Vagina (tissue), 2 donors: Measurements from ENCODE around the gene TBX3. TPM values are rescaled to one million over a fixed set of nuclear protein-coding genes. Genes with fewer than 3 reads are reported as not detected.
"Not testable (repeated sequence)": the region's sequence is repeated elsewhere in the genome, so short reads cannot be mapped to it uniquely, and the experiment has no call there.

Experiments used
- DNase-seq, 2 donors: peaks; one replicate each; pipeline ENCODE4 v3.0.0-alpha.2; 2017; ENCODE audit errors: extremely low spot score in 2 of 2
- H3K27ac ChIP-seq: fragments of 200-600 bp; sonication (generic); one replicate; pipeline ENCODE4 v1.5.1; 2019
- H3K27me3 ChIP-seq: fragments of 200-600 bp; sonication (generic); one replicate; pipeline ENCODE4 v1.5.1; 2019
- H3K36me3 ChIP-seq, 2 donors: fragments of 200-600 bp; sonication (generic); one replicate each; pipeline ENCODE4 v1.5.1; 2017 to 2019
- H3K4me1 ChIP-seq: fragments of 200-600 bp; sonication (generic); one replicate; pipeline ENCODE4 v1.5.1; 2019
- H3K4me3 ChIP-seq, 2 donors: fragments of 200-600 bp; sonication (generic); 1 replicate in 1 of 2; 2 replicates in 1 of 2; pipeline ENCODE4 v1.5.1; 2016 to 2019
- H3K9me3 ChIP-seq: fragments of 200-600 bp; sonication (generic); one replicate; pipeline ENCODE4 v1.5.1; 2019
- CTCF ChIP-seq, 3 experiments: fragments of 450-650 bp in 2 of 3; fragments of 200-600 bp in 1 of 3; sonication (generic) in 1 of 3; IDR thresholded peaks; one replicate each; pipeline ENCODE4 v1.5.1; 2017 to 2019; ENCODE audit warnings: antibody characterized with exemption in 3 of 3, mild to moderate bottlenecking in 2 of 3, moderate library complexity in 2 of 3
- POLR2A ChIP-seq, 2 donors: fragments of 450-650 bp; IDR thresholded peaks; one replicate each; pipeline ENCODE4 v1.6.1; 2017; ENCODE audit warnings: antibody characterized with exemption in 2 of 2, mild to moderate bottlenecking in 2 of 2, moderate library complexity in 2 of 2
- POLR2AphosphoS5 ChIP-seq, 2 donors: sonication (generic); formaldehyde crosslinking; IDR thresholded peaks; one replicate each; pipeline ENCODE4 v1.9.0; 2017; ENCODE audit warnings: antibody characterized with exemption in 2 of 2, mild to moderate bottlenecking in 2 of 2, low read depth in 1 of 2; ENCODE audit not compliant: insufficient read depth in 1 of 2
- intact Hi-C: fragments of 100-400 bp; cut with DNase I; formaldehyde crosslinking; loops from one replicate; pipeline ENCODE4 v1.15.1; 2023
- total RNA-seq: library from RNA; depleted of rRNA; stranded (reverse); fragments of >200 nt; gene quantifications from one replicate; pipeline ENCODE4 v1.2.3, GENCODE V29; 2016

Gene TBX3
- total RNA-seq, 1 donor from 2014 or later, result 57.0 TPM

DNA sequence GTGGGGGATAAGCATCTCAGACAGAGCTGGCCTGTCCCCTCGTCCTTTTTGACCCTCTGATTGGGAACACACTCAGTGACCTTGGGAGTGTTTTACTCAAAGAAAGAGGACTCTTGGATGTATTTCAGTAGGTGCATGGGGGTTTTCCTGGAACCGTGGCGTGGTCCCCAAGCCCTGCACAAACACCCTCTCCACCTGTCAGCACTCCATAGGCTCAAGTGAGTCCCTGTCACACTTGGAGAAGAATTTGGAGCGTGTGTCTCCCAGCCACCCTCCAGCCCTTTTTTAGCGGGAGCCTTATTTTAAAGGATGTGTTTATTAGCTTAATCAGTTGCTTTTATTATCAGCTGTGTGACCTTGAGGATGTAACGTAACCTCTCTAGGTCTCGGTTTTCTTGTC lies 37.3 kb upstream of the TBX3 start:
- TF ChIP-seq POLR2AphosphoS5 (IDR thresholded peaks at IDR 0.05; ENCODE audit: insufficient read depth in 1 of 2, low read depth in 1 of 2), result no peak
- no peaks in the 10 kb centered on the region for H3K9me3 ChIP-seq
- H3K27me3 ChIP-seq, result no peaks in the 10 kb centered on the region
- no peak overlapping the region for H3K27ac ChIP-seq
- intact Hi-C loops, result no loop called here
- H3K4me3 ChIP-seq, result no peak overlapping the region
- DNase-seq, result no peak
- H3K36me3 ChIP-seq, result no peaks in the 10 kb centered on the region
- H3K4me1 ChIP-seq, result no peaks in the 10 kb centered on the region

GRCh38 chr12:114713466-114714215 lies 29.7 kb upstream of the TBX3 start:
- Histone ChIP-seq H3K4me1 (no peaks in the 10 kb centered on the region), H3K27me3 (no peaks in the 10 kb centered on the region), H3K27ac (no peak overlapping the region), H3K36me3 (no peaks in the 10 kb centered on the region), H3K4me3 (no peak overlapping the region), H3K9me3 (no peaks in the 10 kb centered on the region)
- DNase-seq, result no peak
- TF ChIP-seq POLR2AphosphoS5 (IDR thresholded peaks at IDR 0.05; ENCODE audit: insufficient read depth in 1 of 2, low read depth in 1 of 2), result no peak
- no peak for TF ChIP-seq POLR2A (IDR thresholded peaks at IDR 0.05)
- TF ChIP-seq CTCF (IDR thresholded peaks at IDR 0.05), result no peak
- intact Hi-C loops, result no loop called here

DNA sequence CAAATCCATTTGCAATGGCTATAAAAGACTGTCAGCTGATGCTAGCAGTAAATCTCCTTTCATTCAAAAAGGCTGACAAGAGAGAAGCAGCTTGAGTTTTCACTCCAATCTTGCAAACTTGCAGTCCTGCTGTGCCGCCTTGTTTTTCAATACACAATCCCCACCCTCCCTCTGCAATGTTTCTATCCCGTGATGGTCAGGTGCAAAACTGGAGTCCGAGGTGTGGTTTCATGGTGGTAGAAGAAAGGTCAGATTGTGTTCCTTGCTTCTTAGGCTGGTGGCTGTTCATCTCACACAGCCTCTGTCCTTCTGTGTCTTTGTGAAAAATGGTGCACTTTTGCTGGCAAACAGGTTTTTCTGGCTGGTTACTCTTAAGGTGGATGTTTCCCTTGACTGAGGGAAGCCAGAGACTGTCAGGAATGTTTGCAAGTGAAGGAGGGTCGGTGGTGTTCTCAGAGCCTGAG lies 27.7 kb upstream of the TBX3 start:
- no peak overlapping the region for H3K4me3 ChIP-seq
- no peak overlapping the region for H3K27ac ChIP-seq
- no peak for DNase-seq
- H3K36me3 ChIP-seq, result no peaks in the 10 kb centered on the region
- no peaks in the 10 kb centered on the region for H3K9me3 ChIP-seq
- intact Hi-C loops, result no loop called here
- H3K4me1 ChIP-seq, result no peaks in the 10 kb centered on the region
- no peaks in the 10 kb centered on the region for H3K27me3 ChIP-seq
- no peak for TF ChIP-seq CTCF (IDR thresholded peaks at IDR 0.05)
- no peak for TF ChIP-seq POLR2A (IDR thresholded peaks at IDR 0.05)
- TF ChIP-seq POLR2AphosphoS5 (IDR thresholded peaks at IDR 0.05; ENCODE audit: insufficient read depth in 1 of 2, low read depth in 1 of 2), result no peak

DNA sequence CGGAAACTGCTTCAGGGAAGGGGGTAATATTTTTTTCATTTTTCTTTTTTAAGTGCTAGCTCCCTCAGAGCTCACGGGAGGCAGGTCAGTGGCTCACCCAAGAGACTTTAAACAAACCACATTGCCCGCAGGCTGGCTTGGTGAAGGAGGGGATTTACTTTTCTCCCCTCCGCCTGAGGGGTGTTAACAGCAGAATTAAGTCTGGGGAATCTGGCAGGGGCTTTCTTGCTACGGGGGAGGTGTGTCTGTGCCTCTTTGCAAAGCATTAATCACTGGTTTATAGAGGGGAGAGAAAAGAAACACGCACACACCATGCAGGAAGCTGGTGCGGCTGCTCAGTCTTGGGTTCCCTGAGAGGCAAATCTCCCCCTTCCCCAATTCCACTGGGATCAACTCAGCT lies 26.2 kb upstream of the TBX3 start:
- H3K36me3 ChIP-seq, result no peaks in the 10 kb centered on the region
- no peaks in the 10 kb centered on the region for H3K4me1 ChIP-seq
- no peak for DNase-seq
- no peak overlapping the region for H3K27ac ChIP-seq
- H3K4me3 ChIP-seq, result no peak overlapping the region
- no peaks in the 10 kb centered on the region for H3K9me3 ChIP-seq
- intact Hi-C loops, result no loop called here
- TF ChIP-seq POLR2AphosphoS5 (IDR thresholded peaks at IDR 0.05; ENCODE audit: insufficient read depth in 1 of 2, low read depth in 1 of 2) (no peak), CTCF (IDR thresholded peaks at IDR 0.05) (no peak)
- H3K27me3 ChIP-seq, result no peaks in the 10 kb centered on the region

DNA sequence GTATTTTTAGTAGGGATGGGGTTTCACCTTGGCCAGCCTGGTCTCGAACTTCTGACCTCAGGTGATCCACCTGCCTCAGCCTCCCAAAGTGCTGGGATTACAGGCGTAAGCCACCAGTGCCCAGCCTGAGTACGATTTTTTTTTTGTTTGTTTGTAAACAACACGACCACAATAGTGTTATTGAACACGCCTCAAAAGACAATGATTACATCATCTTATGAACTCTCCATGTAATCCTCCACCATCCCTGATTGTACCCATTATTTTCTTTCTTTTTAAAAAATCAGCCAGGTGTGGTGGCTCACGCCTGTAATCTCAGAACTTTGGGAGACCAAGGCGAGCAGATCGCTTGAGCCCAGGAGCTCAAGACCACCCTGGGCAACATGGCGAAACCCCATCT lies 25.1 kb upstream of the TBX3 start:
- H3K9me3 ChIP-seq, result no peaks in the 10 kb centered on the region
- no peak for DNase-seq
- H3K4me1 ChIP-seq, result peaks cover 3% of the 10 kb centered on the region
- no peaks in the 10 kb centered on the region for H3K27me3 ChIP-seq
- intact Hi-C loops, result no loop called here
- no peak overlapping the region for H3K4me3 ChIP-seq
- no peak for TF ChIP-seq POLR2AphosphoS5 (IDR thresholded peaks at IDR 0.05; ENCODE audit: insufficient read depth in 1 of 2, low read depth in 1 of 2)
- H3K27ac ChIP-seq, result no peak overlapping the region
- H3K36me3 ChIP-seq, result no peaks in the 10 kb centered on the region

DNA sequence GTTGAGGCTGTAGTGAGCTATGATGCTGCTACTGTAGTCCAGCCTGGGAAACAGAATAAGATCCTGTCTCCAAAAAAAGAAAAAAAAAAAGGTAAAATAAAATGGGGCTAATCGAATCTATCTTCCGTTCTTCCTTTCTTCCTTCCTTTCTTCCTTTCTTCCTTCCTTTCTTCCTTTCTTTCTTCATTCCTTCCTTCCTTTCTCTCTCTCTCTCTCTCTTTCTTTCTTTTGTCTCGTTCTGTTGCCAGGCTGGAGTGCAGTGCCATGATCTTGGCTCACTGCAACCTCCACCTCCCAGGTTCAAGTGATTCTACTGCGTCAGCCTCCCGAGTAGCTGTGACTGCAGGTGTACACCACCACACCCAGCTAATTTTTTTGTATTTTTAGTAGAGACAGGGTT lies 24.6 kb upstream of the TBX3 start:
- H3K4me3 ChIP-seq, H3K27me3 ChIP-seq, H3K9me3 ChIP-seq, H3K4me1 ChIP-seq, H3K36me3 ChIP-seq, DNase-seq, intact Hi-C loops, H3K27ac ChIP-seq: not testable (repeated sequence)
